Measurements from ENCODE around the gene RAP1A. TPM values are rescaled to one million over a fixed set of nuclear protein-coding genes. Genes with fewer than 3 reads are reported as not detected.

Gene RAP1A
- polyA plus RNA-seq, 1 donor, result 95.2 TPM

GRCh38 chr1:111707906-111708305 lies 88.3 kb downstream of the RAP1A start:
- WGBS (ENCODE audit: insufficient coverage, low lambda C conversion rate), result 100% methylated on average over 2 of the region's 9 CpGs
- Histone ChIP-seq H3K27me3 (ENCODE audit: control insufficient read depth, insufficient read depth, low read length) (no peaks in the 10 kb centered on the region), H3K9me3 (ENCODE audit: control insufficient read depth, low read depth, low read length) (no peaks in the 10 kb centered on the region), H3K4me3 (ENCODE audit: low read length) (no peak overlapping the region), H3K27ac (ENCODE audit: low read length) (no peak overlapping the region), H3K36me3 (ENCODE audit: control insufficient read depth, insufficient read depth, low read length) (peaks cover 47% of the 10 kb centered on the region), H3K4me1 (ENCODE audit: control insufficient read depth, insufficient read depth, low read length) (no peaks in the 10 kb centered on the region)
- DNase-seq, result no peak

- WGBS (ENCODE audit: insufficient coverage, low lambda C conversion rate), result no CpG with 5 or more reads among the region's 1 CpG
- H3K36me3 ChIP-seq (ENCODE audit: control insufficient read depth, insufficient read depth, low read length), result peaks cover 35% of the 10 kb centered on the region
These were observed 90.4 kb downstream of the RAP1A start for GRCh38 chr1:111709986-111710385.

GRCh38 chr1:111716333-111716732 lies 96.7 kb downstream of the RAP1A start:
- no CpG with 5 or more reads among the region's 3 CpGs for WGBS (ENCODE audit: insufficient coverage, low lambda C conversion rate)
- no peak for DNase-seq
- no peaks in the 10 kb centered on the region for H3K27me3 ChIP-seq (ENCODE audit: control insufficient read depth, insufficient read depth, low read length)
- no peak overlapping the region for H3K27ac ChIP-seq (ENCODE audit: low read length)
- no peak overlapping the region for H3K4me3 ChIP-seq (ENCODE audit: low read length)
- no peaks in the 10 kb centered on the region for H3K4me1 ChIP-seq (ENCODE audit: control insufficient read depth, insufficient read depth, low read length)
- no peaks in the 10 kb centered on the region for H3K9me3 ChIP-seq (ENCODE audit: control insufficient read depth, low read depth, low read length)
- peaks cover 7% of the 10 kb centered on the region for H3K36me3 ChIP-seq (ENCODE audit: control insufficient read depth, insufficient read depth, low read length)

More at GRCh38 chr1:111709986-111710385, 90.4 kb downstream of the RAP1A start:
- DNase-seq, result no peak
- no peaks in the 10 kb centered on the region for H3K4me1 ChIP-seq (ENCODE audit: control insufficient read depth, insufficient read depth, low read length)
- no peaks in the 10 kb centered on the region for H3K9me3 ChIP-seq (ENCODE audit: control insufficient read depth, low read depth, low read length)
- H3K27ac ChIP-seq (ENCODE audit: low read length), result no peak overlapping the region
- H3K27me3 ChIP-seq (ENCODE audit: control insufficient read depth, insufficient read depth, low read length), result no peaks in the 10 kb centered on the region
- H3K4me3 ChIP-seq (ENCODE audit: low read length), result no peak overlapping the region

- no peaks in the 10 kb centered on the region for H3K4me1 ChIP-seq (ENCODE audit: control insufficient read depth, insufficient read depth, low read length)
- peaks cover 7% of the 10 kb centered on the region for H3K36me3 ChIP-seq (ENCODE audit: control insufficient read depth, insufficient read depth, low read length)
- H3K9me3 ChIP-seq (ENCODE audit: control insufficient read depth, low read depth, low read length), result no peaks in the 10 kb centered on the region
- DNase-seq, result no peak
- H3K27ac ChIP-seq (ENCODE audit: low read length), result no peak overlapping the region
- WGBS (ENCODE audit: insufficient coverage, low lambda C conversion rate), result 100% methylated on average over 2 of the region's 2 CpGs
- H3K27me3 ChIP-seq (ENCODE audit: control insufficient read depth, insufficient read depth, low read length), result no peaks in the 10 kb centered on the region
- H3K4me3 ChIP-seq (ENCODE audit: low read length), result no peak overlapping the region
These were observed 97.9 kb downstream of the RAP1A start for GRCh38 chr1:111717450-111717849.

GRCh38 chr1:111719135-111719534 lies 99.5 kb downstream of the RAP1A start:
- no peaks in the 10 kb centered on the region for H3K9me3 ChIP-seq (ENCODE audit: control insufficient read depth, low read depth, low read length)
- no peak overlapping the region for H3K27ac ChIP-seq (ENCODE audit: low read length)
- no peaks in the 10 kb centered on the region for H3K4me1 ChIP-seq (ENCODE audit: control insufficient read depth, insufficient read depth, low read length)
- no peak overlapping the region for H3K4me3 ChIP-seq (ENCODE audit: low read length)
- no CpG with 5 or more reads among the region's 5 CpGs for WGBS (ENCODE audit: insufficient coverage, low lambda C conversion rate)
- no peak for DNase-seq
- no peaks in the 10 kb centered on the region for H3K27me3 ChIP-seq (ENCODE audit: control insufficient read depth, insufficient read depth, low read length)
- peaks cover 4% of the 10 kb centered on the region for H3K36me3 ChIP-seq (ENCODE audit: control insufficient read depth, insufficient read depth, low read length)

GRCh38 chr1:111719674-111720132 lies 100.1 kb downstream of the RAP1A start:
- no CpG with 5 or more reads among the region's 4 CpGs for WGBS (ENCODE audit: insufficient coverage, low lambda C conversion rate)
- Histone ChIP-seq H3K9me3 (ENCODE audit: control insufficient read depth, low read depth, low read length) (no peaks in the 10 kb centered on the region), H3K4me3 (ENCODE audit: low read length) (no peak overlapping the region), H3K27me3 (ENCODE audit: control insufficient read depth, insufficient read depth, low read length) (no peaks in the 10 kb centered on the region), H3K36me3 (ENCODE audit: control insufficient read depth, insufficient read depth, low read length) (peaks cover 4% of the 10 kb centered on the region), H3K27ac (ENCODE audit: low read length) (no peak overlapping the region), H3K4me1 (ENCODE audit: control insufficient read depth, insufficient read depth, low read length) (no peaks in the 10 kb centered on the region)
- no peak for DNase-seq

- no peaks in the 10 kb centered on the region for H3K27me3 ChIP-seq (ENCODE audit: control insufficient read depth, insufficient read depth, low read length)
- peaks cover 4% of the 10 kb centered on the region for H3K36me3 ChIP-seq (ENCODE audit: control insufficient read depth, insufficient read depth, low read length)
- H3K4me1 ChIP-seq (ENCODE audit: control insufficient read depth, insufficient read depth, low read length), result no peaks in the 10 kb centered on the region
- DNase-seq, result no peak
- no peak overlapping the region for H3K27ac ChIP-seq (ENCODE audit: low read length)
- no peak overlapping the region for H3K4me3 ChIP-seq (ENCODE audit: low read length)
- 90% methylated on average over 3 of the region's 7 CpGs for WGBS (ENCODE audit: insufficient coverage, low lambda C conversion rate)
- H3K9me3 ChIP-seq (ENCODE audit: control insufficient read depth, low read depth, low read length), result no peaks in the 10 kb centered on the region
These were observed 100.8 kb downstream of the RAP1A start for GRCh38 chr1:111720274-111720976.

- Histone ChIP-seq H3K27ac (ENCODE audit: low read length) (no peak overlapping the region), H3K36me3 (ENCODE audit: control insufficient read depth, insufficient read depth, low read length) (peaks cover 4% of the 10 kb centered on the region), H3K27me3 (ENCODE audit: control insufficient read depth, insufficient read depth, low read length) (no peaks in the 10 kb centered on the region), H3K4me1 (ENCODE audit: control insufficient read depth, insufficient read depth, low read length) (no peaks in the 10 kb centered on the region), H3K9me3 (ENCODE audit: control insufficient read depth, low read depth, low read length) (no peaks in the 10 kb centered on the region), H3K4me3 (ENCODE audit: low read length) (no peak overlapping the region)
- DNase-seq, result no peak
- 42% methylated on average over 3 of the region's 10 CpGs for WGBS (ENCODE audit: insufficient coverage, low lambda C conversion rate)
These were observed 101.6 kb downstream of the RAP1A start for GRCh38 chr1:111720977-111721786.

GRCh38 chr1:111723091-111723806 lies 103.7 kb downstream of the RAP1A start:
- Histone ChIP-seq H3K27ac (ENCODE audit: low read length) (no peak overlapping the region), H3K27me3 (ENCODE audit: control insufficient read depth, insufficient read depth, low read length) (no peaks in the 10 kb centered on the region), H3K9me3 (ENCODE audit: control insufficient read depth, low read depth, low read length) (no peaks in the 10 kb centered on the region), H3K36me3 (ENCODE audit: control insufficient read depth, insufficient read depth, low read length) (peaks cover 6% of the 10 kb centered on the region), H3K4me3 (ENCODE audit: low read length) (no peak overlapping the region), H3K4me1 (ENCODE audit: control insufficient read depth, insufficient read depth, low read length) (no peaks in the 10 kb centered on the region)
- WGBS (ENCODE audit: insufficient coverage, low lambda C conversion rate), result 80% methylated on average over 1 of the region's 7 CpGs
- DNase-seq, result no peak

- Histone ChIP-seq H3K27ac (ENCODE audit: low read length) (no peak overlapping the region), H3K36me3 (ENCODE audit: control insufficient read depth, insufficient read depth, low read length) (peaks cover 6% of the 10 kb centered on the region), H3K4me1 (ENCODE audit: control insufficient read depth, insufficient read depth, low read length) (no peaks in the 10 kb centered on the region), H3K27me3 (ENCODE audit: control insufficient read depth, insufficient read depth, low read length) (no peaks in the 10 kb centered on the region), H3K4me3 (ENCODE audit: low read length) (no peak overlapping the region), H3K9me3 (ENCODE audit: control insufficient read depth, low read depth, low read length) (no peaks in the 10 kb centered on the region)
- no peak for DNase-seq
- no CpG with 5 or more reads among the region's 1 CpG for WGBS (ENCODE audit: insufficient coverage, low lambda C conversion rate)
These were observed 104.3 kb downstream of the RAP1A start for GRCh38 chr1:111723871-111724270.
